ENCODE data around the gene SEPTIN12. TPM values are rescaled to one million over a fixed set of nuclear protein-coding genes. Genes with fewer than 3 reads are reported as not detected.
A peak's percentile ranks its signal among the peaks of the same experiment; 100 is the strongest.

The SEPTIN12 gene
- total RNA-seq, 3 donors from 2014 or later, result not detected

- no peak for DNase-seq (ENCODE audit: low spot score in 2 of 2)
- H3K36me3 ChIP-seq, result no peaks in the 10 kb centered on the region
- no peaks in the 10 kb centered on the region for H3K27me3 ChIP-seq
- TF ChIP-seq, protein P1, sequence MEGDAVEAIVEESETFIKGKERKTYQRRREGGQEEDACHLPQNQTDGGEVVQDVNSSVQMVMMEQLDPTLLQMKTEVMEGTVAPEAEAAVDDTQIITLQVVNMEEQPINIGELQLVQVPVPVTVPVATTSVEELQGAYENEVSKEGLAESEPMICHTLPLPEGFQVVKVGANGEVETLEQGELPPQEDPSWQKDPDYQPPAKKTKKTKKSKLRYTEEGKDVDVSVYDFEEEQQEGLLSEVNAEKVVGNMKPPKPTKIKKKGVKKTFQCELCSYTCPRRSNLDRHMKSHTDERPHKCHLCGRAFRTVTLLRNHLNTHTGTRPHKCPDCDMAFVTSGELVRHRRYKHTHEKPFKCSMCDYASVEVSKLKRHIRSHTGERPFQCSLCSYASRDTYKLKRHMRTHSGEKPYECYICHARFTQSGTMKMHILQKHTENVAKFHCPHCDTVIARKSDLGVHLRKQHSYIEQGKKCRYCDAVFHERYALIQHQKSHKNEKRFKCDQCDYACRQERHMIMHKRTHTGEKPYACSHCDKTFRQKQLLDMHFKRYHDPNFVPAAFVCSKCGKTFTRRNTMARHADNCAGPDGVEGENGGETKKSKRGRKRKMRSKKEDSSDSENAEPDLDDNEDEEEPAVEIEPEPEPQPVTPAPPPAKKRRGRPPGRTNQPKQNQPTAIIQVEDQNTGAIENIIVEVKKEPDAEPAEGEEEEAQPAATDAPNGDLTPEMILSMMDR (IDR thresholded peaks at IDR 0.05), result no peak
- TF ChIP-seq POLR2AphosphoS5 (IDR thresholded peaks at IDR 0.05), result no peak
- TF ChIP-seq POLR2A (IDR thresholded peaks at IDR 0.05), result no peak
- intact Hi-C loops (cut with DNase I; ENCODE audit: low total_unique reads), result no loop called here
- peaks cover 0 to under 1% of the 10 kb centered on the region in 2 donors for H3K4me1 ChIP-seq
- H3K4me3 ChIP-seq, result peak overlapping the region in 2 of 3 donors; percentile 47 to 58
- no peaks in the 10 kb centered on the region for H3K9me3 ChIP-seq
- H3K27ac ChIP-seq, result peak overlapping the region; percentile 78 to 84
Observed at GRCh38 chr16:4795828-4796572, 7.9 kb upstream of the SEPTIN12 start.

- Histone ChIP-seq H3K4me3 (peak within 1 kb of the TSS in 2 of 3 donors; percentile 47 to 58), H3K36me3 (no peaks in the 10 kb centered on the region), H3K4me1 (no peaks in the 10 kb centered on the region), H3K27ac (peak within 1 kb of the TSS; percentile 78 to 84), H3K9me3 (no peaks in the 10 kb centered on the region), H3K27me3 (no peaks in the 10 kb centered on the region)
- no peak for DNase-seq (ENCODE audit: low spot score in 2 of 2)
- TF ChIP-seq POLR2A (IDR thresholded peaks at IDR 0.05) (no peak), POLR2AphosphoS5 (IDR thresholded peaks at IDR 0.05) (no peak)
- TF ChIP-seq, protein P1 (IDR thresholded peaks at IDR 0.05), result no peak
- intact Hi-C loops (cut with DNase I; ENCODE audit: low total_unique reads), result no loop called here
Observed at GRCh38 chr16:4795181-4795827, 7.2 kb upstream of the SEPTIN12 start, which contains the start of gene SMIM22. Gene SMIM22, plus strand, starts transcription at chr16:4795369. Its CDS starts 366 bp downstream, at chr16:4795735.

- DNase-seq (ENCODE audit: low spot score in 2 of 2), result no peak
- H3K27me3 ChIP-seq, result no peaks in the 10 kb centered on the region
- no peaks in the 10 kb centered on the region for H3K36me3 ChIP-seq
- no peak overlapping the region for H3K4me3 ChIP-seq
- TF ChIP-seq POLR2A (IDR thresholded peaks at IDR 0.05) (no peak), POLR2AphosphoS5 (IDR thresholded peaks at IDR 0.05) (no peak)
- TF ChIP-seq, protein P1 (IDR thresholded peaks at IDR 0.05), result no peak
- H3K27ac ChIP-seq, result no peak overlapping the region
- intact Hi-C loops (cut with DNase I; ENCODE audit: low total_unique reads), result no loop called here
- H3K9me3 ChIP-seq, result no peaks in the 10 kb centered on the region
- no peaks in the 10 kb centered on the region for H3K4me1 ChIP-seq
Observed at GRCh38 chr16:4792951-4793513, 4.9 kb upstream of the SEPTIN12 start.

DNA sequence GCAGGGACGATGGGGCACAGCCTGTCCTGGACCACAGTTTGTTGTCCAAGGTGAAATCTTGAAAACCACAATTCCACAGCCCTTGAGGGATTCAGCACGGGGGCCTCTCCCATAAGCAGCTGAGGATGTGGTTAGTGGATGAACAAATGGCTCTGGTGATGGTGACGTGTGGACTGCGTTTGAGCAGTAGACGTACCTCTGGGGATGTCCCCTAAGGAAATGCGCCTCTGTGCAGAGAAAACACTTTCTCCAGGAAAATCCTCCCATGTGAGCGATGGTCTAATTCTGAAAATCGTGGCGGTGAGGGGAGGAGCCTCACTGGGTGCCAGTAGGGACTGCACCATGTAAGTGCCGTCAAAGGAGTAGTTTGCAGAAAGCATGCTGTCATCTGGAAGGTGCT is 2.7 kb upstream of the SEPTIN12 start:
- H3K27ac ChIP-seq, result no peak overlapping the region
- H3K4me3 ChIP-seq, result no peak overlapping the region
- no peaks in the 10 kb centered on the region for H3K9me3 ChIP-seq
- intact Hi-C loops (cut with DNase I; ENCODE audit: low total_unique reads), result no loop called here
- TF ChIP-seq POLR2AphosphoS5 (IDR thresholded peaks at IDR 0.05) (no peak), POLR2A (IDR thresholded peaks at IDR 0.05) (no peak)
- TF ChIP-seq, protein P1 (IDR thresholded peaks at IDR 0.05), result no peak
- no peaks in the 10 kb centered on the region for H3K4me1 ChIP-seq
- no peak for DNase-seq (ENCODE audit: low spot score in 2 of 2)
- no peaks in the 10 kb centered on the region for H3K27me3 ChIP-seq
- H3K36me3 ChIP-seq, result no peaks in the 10 kb centered on the region

- intact Hi-C loops (cut with DNase I; ENCODE audit: low total_unique reads), result no loop called here
- Histone ChIP-seq H3K27me3 (no peaks in the 10 kb centered on the region), H3K9me3 (no peaks in the 10 kb centered on the region), H3K27ac (no peak overlapping the region), H3K4me1 (no peaks in the 10 kb centered on the region), H3K36me3 (no peaks in the 10 kb centered on the region), H3K4me3 (no peak overlapping the region)
- TF ChIP-seq POLR2AphosphoS5 (IDR thresholded peaks at IDR 0.05), result no peak
- no peak for TF ChIP-seq POLR2A (IDR thresholded peaks at IDR 0.05)
- TF ChIP-seq, protein P1 (IDR thresholded peaks at IDR 0.05), result no peak
- no peak for DNase-seq (ENCODE audit: low spot score in 2 of 2)
Observed at GRCh38 chr16:4790261-4790660, 2.1 kb upstream of the SEPTIN12 start.
